Measurements from ENCODE around the gene RPS6KA5.

GRCh38 chr14:91009501-91010152, 50.8 kb downstream of the RPS6KA5 start:
- TF ChIP-seq, protein P1, sequence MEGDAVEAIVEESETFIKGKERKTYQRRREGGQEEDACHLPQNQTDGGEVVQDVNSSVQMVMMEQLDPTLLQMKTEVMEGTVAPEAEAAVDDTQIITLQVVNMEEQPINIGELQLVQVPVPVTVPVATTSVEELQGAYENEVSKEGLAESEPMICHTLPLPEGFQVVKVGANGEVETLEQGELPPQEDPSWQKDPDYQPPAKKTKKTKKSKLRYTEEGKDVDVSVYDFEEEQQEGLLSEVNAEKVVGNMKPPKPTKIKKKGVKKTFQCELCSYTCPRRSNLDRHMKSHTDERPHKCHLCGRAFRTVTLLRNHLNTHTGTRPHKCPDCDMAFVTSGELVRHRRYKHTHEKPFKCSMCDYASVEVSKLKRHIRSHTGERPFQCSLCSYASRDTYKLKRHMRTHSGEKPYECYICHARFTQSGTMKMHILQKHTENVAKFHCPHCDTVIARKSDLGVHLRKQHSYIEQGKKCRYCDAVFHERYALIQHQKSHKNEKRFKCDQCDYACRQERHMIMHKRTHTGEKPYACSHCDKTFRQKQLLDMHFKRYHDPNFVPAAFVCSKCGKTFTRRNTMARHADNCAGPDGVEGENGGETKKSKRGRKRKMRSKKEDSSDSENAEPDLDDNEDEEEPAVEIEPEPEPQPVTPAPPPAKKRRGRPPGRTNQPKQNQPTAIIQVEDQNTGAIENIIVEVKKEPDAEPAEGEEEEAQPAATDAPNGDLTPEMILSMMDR (IDR thresholded peaks at IDR 0.05): no peak
- no peak for TF ChIP-seq ZFX (IDR thresholded peaks at IDR 0.05; ENCODE audit: borderline replicate concordance)
